H1 (cell line): ENCODE results near the gene POLR2C. TPM values are rescaled to one million over a fixed set of nuclear protein-coding genes. Genes with fewer than 3 reads are reported as not detected.

ENCODE experiments used
- ASH2L ChIP-seq: fragments of 200-600, 300-600 bp; sonication (generic); IDR thresholded peaks from one replicate; pipeline ENCODE4 v1.7.1; 2017; ENCODE audit warnings: low read length
- ATF2 ChIP-seq: IDR thresholded peaks from 2 replicates; pipeline ENCODE4 v1.6.1; 2012; ENCODE audit warnings: low read length, inconsistent platforms
- ATF3 ChIP-seq: IDR thresholded peaks from 2 replicates; pipeline ENCODE4 v1.6.1; 2011; ENCODE audit warnings: low read depth, mild to moderate bottlenecking, low read length; ENCODE audit not compliant: insufficient read depth
- BACH1 ChIP-seq: IDR thresholded peaks from 2 replicates; pipeline ENCODE4 v1.6.1; 2012; ENCODE audit warnings: low read length, improper control_type of control experiment
- BRCA1 ChIP-seq: IDR thresholded peaks from 2 replicates; pipeline ENCODE4 v1.6.1; 2012; ENCODE audit warnings: low read depth, low read length, improper control_type of control experiment
- CHD1 ChIP-seq: IDR thresholded peaks from 2 replicates; pipeline ENCODE4 v1.6.1; 2012; ENCODE audit warnings: low read depth, low read length, improper control_type of control experiment
- CHD2 ChIP-seq: IDR thresholded peaks from 2 replicates; pipeline ENCODE4 v1.6.1; 2012; ENCODE audit warnings: low read length, improper control_type of control experiment
- GTF2F1 ChIP-seq: IDR thresholded peaks from 2 replicates; pipeline ENCODE4 v1.6.1; 2012; ENCODE audit warnings: low read depth, low read length, improper control_type of control experiment, borderline replicate concordance
- MAFK ChIP-seq: IDR thresholded peaks from 2 replicates; pipeline ENCODE4 v1.6.1; 2012; ENCODE audit warnings: low read depth, mild to moderate bottlenecking, improper control_type of control experiment, low read length
- NANOG ChIP-seq: IDR thresholded peaks from 2 replicates; pipeline ENCODE4 v1.6.1; 2011; ENCODE audit warnings: low read length, low read depth, mild to moderate bottlenecking, inconsistent platforms; ENCODE audit not compliant: insufficient read depth, poor library complexity, severe bottlenecking
- RBBP5 ChIP-seq: IDR thresholded peaks from 2 replicates; pipeline ENCODE4 v1.7.1; 2012; ENCODE audit warnings: low read depth, mild to moderate bottlenecking, inconsistent platforms, low read length, moderate library complexity, borderline replicate concordance
- SAP30 ChIP-seq: fragments of 300-600 bp; sonication (generic); IDR thresholded peaks from 2 replicates; pipeline ENCODE4 v1.7.1; 2012; ENCODE audit warnings: low read length, moderate library complexity, mild to moderate bottlenecking, inconsistent platforms; ENCODE audit not compliant: insufficient read depth, insufficient replicate concordance
- SIN3A ChIP-seq, 2 experiments: IDR thresholded peaks in 1 of 2; conservative IDR thresholded peaks in 1 of 2; 2 replicates each; pipeline ENCODE4 v1.6.1; 2011 to 2012; ENCODE audit warnings: low read length in 2 of 2, improper control_type of control experiment in 1 of 2, low read depth in 1 of 2, mild to moderate bottlenecking in 1 of 2
- SIX5 ChIP-seq: IDR thresholded peaks from 2 replicates; pipeline ENCODE4 v1.6.1; 2011; ENCODE audit warnings: mild to moderate bottlenecking, low read depth, low read length
- SP2 ChIP-seq: IDR thresholded peaks from 2 replicates; pipeline ENCODE4 v1.6.1; 2012; ENCODE audit warnings: mild to moderate bottlenecking, low read length, inconsistent platforms
- SRF ChIP-seq: IDR thresholded peaks from 2 replicates; pipeline ENCODE4 v1.6.1; 2011; ENCODE audit warnings: mild to moderate bottlenecking, low read depth, low read length, moderate library complexity
- SUZ12 ChIP-seq: fragments of 200-600 bp; sonication (generic); IDR thresholded peaks from 2 replicates; pipeline ENCODE4 v1.6.1; 2012; ENCODE audit warnings: mild to moderate bottlenecking, inconsistent platforms, low read length, moderate library complexity, mixed read lengths
- TAF7 ChIP-seq: optimal IDR thresholded peaks from 2 replicates; pipeline ENCODE3; 2011; ENCODE audit warnings: low read depth, mild to moderate bottlenecking, inconsistent platforms, low read length, moderate library complexity, borderline replicate concordance
- TBP ChIP-seq: IDR thresholded peaks from 2 replicates; pipeline ENCODE4 v1.6.1; 2011; ENCODE audit warnings: low read depth, low read length, improper control_type of control experiment
- TEAD4 ChIP-seq: IDR thresholded peaks from 2 replicates; pipeline ENCODE4 v1.6.1; 2012; ENCODE audit warnings: low read depth, low read length, inconsistent platforms, mixed read lengths
- YY1 ChIP-seq: IDR thresholded peaks from 2 replicates; pipeline ENCODE4 v1.6.1; 2011; ENCODE audit warnings: low read depth, mild to moderate bottlenecking, low read length
- ZNF274 ChIP-seq: IDR thresholded peaks from 2 replicates; pipeline ENCODE4 v1.7.0; 2012; ENCODE audit warnings: low read length, borderline replicate concordance; ENCODE audit errors: extremely low read depth
- polyA plus RNA-seq, 7 experiments: library from polyadenylated mRNA; depleted of rRNA in 3 of 7; stranded (reverse) in 5 of 7; unstranded in 2 of 7; fragments of >200 nt in 5 of 7; fragments of 200-250 nt in 2 of 7; gene quantifications; 1 replicate in 5 of 7; 2 replicates in 1 of 7; 4 replicates in 1 of 7; pipeline versions ENCODE4 v1.2.1 to v1.2.3, GENCODE V29; 2011 to 2013; ENCODE audit warnings: missing spikeins in 2 of 7, mixed read lengths in 2 of 7
- total RNA-seq: library from RNA; stranded (reverse); fragmentation: NEBNext Ultra II Directional; extraction: Animal tissue kit (Norgen Biotek cat#: 25700); gene quantifications from 2 replicates; pipeline ENCODE4 v1.2.1, GENCODE V29; 2021

Gene POLR2C
- total and polyA plus RNA-seq, 2 of the 8 experiments (the other 6 are each of a cell fraction or from before 2014, with no cell fraction given) = 72.5 to 132 TPM

GRCh38 chr16:57447186-57447962 lies 15.1 kb upstream of the POLR2C start, which contains the start of the genes CIAPIN1 and COQ9 (continued):
- TF ChIP-seq SRF (peak; percentile 33; the same call in 1 of the 2 replicates), GTF2F1 (peak; percentile 55; the same call in 1 of the 2 replicates), RBBP5 (no peak; the same call in 1 of the 2 replicates), YY1 (peak; percentile 99), TBP (peak; percentile 92), ZNF274 (no peak), BACH1 (peak; percentile 76; the same call in 1 of the 2 replicates), CHD2 (peak; percentile 99), ATF2 (0 out of 2 replicates have a peak, but pooled peaks have one; percentile 4), SP2 (no peak), TEAD4 (no peak), SUZ12 (no peak), SAP30 (no peak), MAFK (no peak), ATF3 (no peak), NANOG (no peak), SIX5 (peak; percentile 37; the same call in 1 of the 2 replicates), BRCA1 (peak; percentile 97), SIN3A (conservative IDR thresholded peaks at IDR 0.05 in 1 of 2, IDR thresholded peaks at IDR 0.05 in 1 of 2; ENCODE audit: low read depth in 1 of 2, low read length in 2 of 2) (peak; percentile 66 to 78; a peak in 1 of 4 replicates), ASH2L (no peak), TAF7 (peak; percentile 96), CHD1 (no peak)
